NCI-H526 (cell line): Measurements from ENCODE around the gene ITCH.
A peak's percentile ranks its signal among the peaks of the same experiment; 100 is the strongest.
"Not testable (repeated sequence)": the region's sequence is repeated elsewhere in the genome, so short reads cannot be mapped to it uniquely, and the experiment has no call there.

Experiments
- DNase-seq, 2 experiments: peaks; one replicate each; lab custom pipeline; 2025; lab: John Stamatoyannopoulos, UW

Gene ITCH

GRCh38 chr20:34344238-34344637 is 18.8 kb upstream of the ITCH start:
- DNase-seq, result no peak

- DNase-seq, result no peak
Observed at GRCh38 chr20:34345402-34345736, 17.7 kb upstream of the ITCH start.

- DNase-seq, result not testable (repeated sequence)
Observed at GRCh38 chr20:34345839-34346532, 17.1 kb upstream of the ITCH start.

GRCh38 chr20:34346533-34346865 is 16.6 kb upstream of the ITCH start:
- DNase-seq, result not testable (repeated sequence)

- DNase-seq, result no peak
Observed at GRCh38 chr20:34347571-34347970, 15.5 kb upstream of the ITCH start.

GRCh38 chr20:34350095-34350494 is 13.0 kb upstream of the ITCH start:
- no peak for DNase-seq

GRCh38 chr20:34353467-34353866 is 9.6 kb upstream of the ITCH start:
- DNase-seq, result not testable (repeated sequence)

- no peak for DNase-seq
Observed at GRCh38 chr20:34355427-34355826, 7.6 kb upstream of the ITCH start.

- DNase-seq, result not testable (repeated sequence)
Observed at GRCh38 chr20:34359729-34360128, 3.3 kb upstream of the ITCH start.

GRCh38 chr20:34362502-34363061 is 491 bp upstream of the ITCH start:
- no peak for DNase-seq

GRCh38 chr20:34363465-34364222 is 571 bp downstream of the ITCH start:
- DNase-seq, result peak; percentile 30 to 60

GRCh38 chr20:34364223-34364506 is 1.1 kb downstream of the ITCH start:
- no peak for DNase-seq

GRCh38 chr20:34365765-34366213 is 2.7 kb downstream of the ITCH start:
- no peak for DNase-seq

GRCh38 chr20:34367155-34367554 is 4.1 kb downstream of the ITCH start:
- no peak for DNase-seq

- DNase-seq, result not testable (repeated sequence)
Observed at GRCh38 chr20:34367911-34368310, 4.8 kb downstream of the ITCH start.

GRCh38 chr20:34368547-34368946 is 5.5 kb downstream of the ITCH start:
- DNase-seq, result no peak

- no peak for DNase-seq
Observed at GRCh38 chr20:34369265-34369664, 6.2 kb downstream of the ITCH start.

- DNase-seq, result no peak
Observed at GRCh38 chr20:34370062-34370461, 7.0 kb downstream of the ITCH start.

GRCh38 chr20:34373445-34373844 is 10.4 kb downstream of the ITCH start:
- no peak for DNase-seq

- DNase-seq, result no peak
Observed at GRCh38 chr20:34374209-34374760, 11.2 kb downstream of the ITCH start.

- peak; percentile 66 to 84 for DNase-seq
Observed at GRCh38 chr20:34375977-34376430, 12.9 kb downstream of the ITCH start.

GRCh38 chr20:34377072-34377847 is 14.2 kb downstream of the ITCH start:
- no peak for DNase-seq
